Activated B cell treated with CpG ODN at 0.5 μM for 24 hours (primary cell): ENCODE measurements around the gene SPAG4. TPM values are rescaled to one million over a fixed set of nuclear protein-coding genes. Genes with fewer than 3 reads are reported as not detected.

Source experiments
- ATAC-seq: fragments of 200-7000 bp; cut with Tn5 transposase; one replicate; pipeline ENCODE4 v1.10.0; 2021; ENCODE audit warnings: low read depth, mild to moderate bottlenecking, moderate library complexity
- CTCF ChIA-PET: fragments of 350-600 bp; sonication (Branson Sonifier 250); formaldehyde crosslinking; loops from one replicate; lab custom pipeline; 2021; ENCODE audit warnings: antibody characterized with exemption; lab: Charles Lee
- POLR2A ChIA-PET: fragments of 350-600 bp; sonication (Branson Sonifier 250); formaldehyde crosslinking; loops from one replicate; lab custom pipeline; 2021; ENCODE audit warnings: antibody characterized with exemption; lab: Charles Lee
- DNase-seq: peaks from one replicate; pipeline ENCODE4 v3.0.0; 2022
- H3K27ac Mint-ChIP-seq: one replicate; pipeline ENCODE4 v1.8.0; 2020; ENCODE audit warnings: mixed read lengths
- H3K27me3 Mint-ChIP-seq: one replicate; pipeline ENCODE4 v1.8.0; 2021; ENCODE audit warnings: mixed read lengths
- H3K36me3 Mint-ChIP-seq: one replicate; pipeline ENCODE4 v1.8.0; 2021; ENCODE audit warnings: low read depth, mixed read lengths
- H3K4me1 Mint-ChIP-seq: one replicate; pipeline ENCODE4 v1.8.0; 2021; ENCODE audit warnings: mixed read lengths
- H3K4me3 Mint-ChIP-seq: one replicate; pipeline ENCODE4 v1.8.0; 2020; ENCODE audit warnings: mild to moderate bottlenecking, mixed read lengths
- H3K9me3 Mint-ChIP-seq: one replicate; pipeline ENCODE4 v1.8.0; 2020; ENCODE audit warnings: mixed read lengths
- intact Hi-C: fragments of 100-400 bp; cut with micrococcal nuclease; formaldehyde crosslinking; loops from one replicate; pipeline ENCODE4 v1.15.1; 2024
- total RNA-seq: library from RNA; stranded (reverse); gene quantifications from 2 replicates; pipeline ENCODE4 v1.2.3, GENCODE V29; 2022
- TF ChIP-seq, protein P1 (sequence below): fragments of 200-600 bp; IDR thresholded peaks from one replicate; pipeline ENCODE4 v1.8.0; 2022; ENCODE audit warnings: antibody characterized with exemption, mild to moderate bottlenecking

Gene SPAG4
- total RNA-seq, 1 donor from 2014 or later, result 2.2 TPM

- Mint-ChIP-seq H3K27ac (no peak overlapping the region), H3K27me3 (no peaks in the 10 kb centered on the region), H3K9me3 (no peaks in the 10 kb centered on the region), H3K36me3 (peaks cover 27% of the 10 kb centered on the region), H3K4me3 (no peak overlapping the region), H3K4me1 (peaks cover 18% of the 10 kb centered on the region)
- POLR2A ChIA-PET, result interaction anchor here (0.8 kb wide), 1 partner anchor 11 kb away, joined by 4 read pairs; no protein-coding TSS in a partner anchor
- CTCF ChIA-PET, result interaction anchor here (1.2 kb wide), 1 partner anchor 34 kb away, joined by 3 read pairs; no protein-coding TSS in a partner anchor
- intact Hi-C loops, result no loop called here
- no peak for ATAC-seq
- DNase-seq, result no peak
- TF ChIP-seq, protein P1, sequence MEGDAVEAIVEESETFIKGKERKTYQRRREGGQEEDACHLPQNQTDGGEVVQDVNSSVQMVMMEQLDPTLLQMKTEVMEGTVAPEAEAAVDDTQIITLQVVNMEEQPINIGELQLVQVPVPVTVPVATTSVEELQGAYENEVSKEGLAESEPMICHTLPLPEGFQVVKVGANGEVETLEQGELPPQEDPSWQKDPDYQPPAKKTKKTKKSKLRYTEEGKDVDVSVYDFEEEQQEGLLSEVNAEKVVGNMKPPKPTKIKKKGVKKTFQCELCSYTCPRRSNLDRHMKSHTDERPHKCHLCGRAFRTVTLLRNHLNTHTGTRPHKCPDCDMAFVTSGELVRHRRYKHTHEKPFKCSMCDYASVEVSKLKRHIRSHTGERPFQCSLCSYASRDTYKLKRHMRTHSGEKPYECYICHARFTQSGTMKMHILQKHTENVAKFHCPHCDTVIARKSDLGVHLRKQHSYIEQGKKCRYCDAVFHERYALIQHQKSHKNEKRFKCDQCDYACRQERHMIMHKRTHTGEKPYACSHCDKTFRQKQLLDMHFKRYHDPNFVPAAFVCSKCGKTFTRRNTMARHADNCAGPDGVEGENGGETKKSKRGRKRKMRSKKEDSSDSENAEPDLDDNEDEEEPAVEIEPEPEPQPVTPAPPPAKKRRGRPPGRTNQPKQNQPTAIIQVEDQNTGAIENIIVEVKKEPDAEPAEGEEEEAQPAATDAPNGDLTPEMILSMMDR, result no peak
Observed at GRCh38 chr20:35635652-35636051, 20.0 kb downstream of the SPAG4 start.

GRCh38 chr20:35636095-35636494 lies 20.5 kb downstream of the SPAG4 start:
- POLR2A ChIA-PET, result interaction anchor here (1.2 kb wide), 1 partner anchor 18 kb away, joined by 3 read pairs; no protein-coding TSS in a partner anchor

GRCh38 chr20:35637276-35637675 lies 21.6 kb downstream of the SPAG4 start:
- ATAC-seq (no peak), DNase-seq (no peak)
- no peak overlapping the region for H3K27ac Mint-ChIP-seq
- H3K27me3 Mint-ChIP-seq, result no peaks in the 10 kb centered on the region
- H3K9me3 Mint-ChIP-seq, result no peaks in the 10 kb centered on the region
- TF ChIP-seq, protein P1, result no peak
- H3K4me1 Mint-ChIP-seq, result peaks cover 26% of the 10 kb centered on the region
- H3K4me3 Mint-ChIP-seq, result no peak overlapping the region
- intact Hi-C loops, result no loop called here
- peaks cover 11% of the 10 kb centered on the region for H3K36me3 Mint-ChIP-seq
- CTCF ChIA-PET, result no interaction called here
- POLR2A ChIA-PET, result interaction anchor here (1.2 kb wide), 1 partner anchor 17 kb away, joined by 3 read pairs; no protein-coding TSS in a partner anchor

More at GRCh38 chr20:35636095-35636494, 20.5 kb downstream of the SPAG4 start:
- no peak overlapping the region for H3K27ac Mint-ChIP-seq
- intact Hi-C loops, result no loop called here
- no peaks in the 10 kb centered on the region for H3K27me3 Mint-ChIP-seq
- TF ChIP-seq, protein P1, result no peak
- no peak overlapping the region for H3K4me3 Mint-ChIP-seq
- H3K9me3 Mint-ChIP-seq, result no peaks in the 10 kb centered on the region
- peaks cover 23% of the 10 kb centered on the region for H3K36me3 Mint-ChIP-seq
- ATAC-seq, result no peak
- CTCF ChIA-PET, result interaction anchor here (1.2 kb wide), 1 partner anchor 35 kb away, joined by 3 read pairs; no protein-coding TSS in a partner anchor
- H3K4me1 Mint-ChIP-seq, result peaks cover 18% of the 10 kb centered on the region
- DNase-seq, result no peak

GRCh38 chr20:35638751-35639150 lies 23.1 kb downstream of the SPAG4 start:
- ChIA-PET CTCF (no interaction called here), POLR2A (no interaction called here)
- Mint-ChIP-seq H3K27me3 (no peaks in the 10 kb centered on the region), H3K27ac (no peak overlapping the region), H3K4me3 (no peak overlapping the region), H3K36me3 (peaks cover 3% of the 10 kb centered on the region), H3K9me3 (no peaks in the 10 kb centered on the region), H3K4me1 (peaks cover 28% of the 10 kb centered on the region)
- intact Hi-C loops, result loop anchor here (2.0 kb wide), 1 partner anchor 20 kb away; no protein-coding TSS in a partner anchor
- DNase-seq (no peak), ATAC-seq (no peak)
- TF ChIP-seq, protein P1, result no peak

- ATAC-seq (no peak), DNase-seq (no peak)
- Mint-ChIP-seq H3K4me3 (no peak overlapping the region), H3K27ac (no peak overlapping the region), H3K27me3 (no peaks in the 10 kb centered on the region), H3K9me3 (no peaks in the 10 kb centered on the region), H3K36me3 (peaks cover 7% of the 10 kb centered on the region), H3K4me1 (peaks cover 38% of the 10 kb centered on the region)
- intact Hi-C loops, result no loop called here
- ChIA-PET POLR2A (no interaction called here), CTCF (no interaction called here)
- TF ChIP-seq, protein P1, result no peak
Observed at GRCh38 chr20:35640724-35641123, 25.1 kb downstream of the SPAG4 start.
